Neutrophil (primary cell): ENCODE data around the gene HPDL.

Source experiments
- H3K27ac ChIP-seq: fragments of 200-600 bp; sonication (generic); 2 replicates; pipeline ENCODE4 v1.5.1; 2016; ENCODE audit warnings: mild to moderate bottlenecking, moderate library complexity
- H3K27me3 ChIP-seq: fragments of 200-600 bp; sonication (generic); 2 replicates; pipeline ENCODE4 v1.6.0; 2016; ENCODE audit warnings: mild to moderate bottlenecking
- H3K36me3 ChIP-seq: fragments of 200-600 bp; sonication (generic); 2 replicates; pipeline ENCODE4 v1.5.1; 2017
- H3K4me1 ChIP-seq, 2 experiments: fragments of 200-600 bp in 1 of 2; sonication (generic) in 1 of 2; 1 replicate in 1 of 2; 2 replicates in 1 of 2; pipeline versions ENCODE4 v1.5.1 to v1.6.1; 2013 to 2016; ENCODE audit warnings: low read depth in 1 of 2, low read length in 1 of 2, mild to moderate bottlenecking in 1 of 2, moderate library complexity in 1 of 2; ENCODE audit not compliant: control insufficient read depth in 1 of 2, insufficient read depth in 1 of 2
- H3K4me3 ChIP-seq, 2 experiments: fragments of 200-600 bp in 1 of 2; sonication (generic) in 1 of 2; 1 replicate in 1 of 2; 2 replicates in 1 of 2; pipeline ENCODE4 v1.5.1; 2013 to 2016; ENCODE audit warnings: low read depth in 1 of 2, low read length in 1 of 2, mild to moderate bottlenecking in 1 of 2, moderate library complexity in 1 of 2
- H3K9me3 ChIP-seq: fragments of 200-600 bp; sonication (generic); 2 replicates; pipeline ENCODE4 v1.5.1; 2016
- TF ChIP-seq, protein P1 (sequence below): fragments of 200-600 bp; sonication (generic); IDR thresholded peaks from 2 replicates; pipeline ENCODE4 v1.5.1; 2016; ENCODE audit warnings: antibody characterized with exemption

HPDL gene

DNA sequence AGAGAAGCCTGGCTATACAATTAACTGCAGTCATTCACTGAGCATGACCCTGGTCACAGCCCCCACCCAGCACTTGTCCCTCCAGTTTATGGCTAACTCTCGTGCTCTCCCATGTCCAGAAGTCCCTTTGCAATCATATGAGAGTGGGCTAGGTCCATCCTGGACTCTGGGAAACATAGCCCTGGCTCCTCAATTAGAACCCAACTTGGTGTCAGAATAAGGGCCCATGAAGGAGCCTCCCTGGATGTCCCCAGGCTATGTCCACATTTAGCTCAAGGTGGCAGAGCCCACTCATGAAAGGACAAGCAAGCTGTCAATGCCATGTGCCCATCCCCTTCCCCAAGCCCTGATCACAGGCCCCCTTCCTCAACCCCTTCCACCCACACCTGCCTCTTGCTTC is 27.4 kb upstream of the HPDL start:
- peaks cover 9 to 13% of the 10 kb centered on the region in 2 experiments for H3K4me1 ChIP-seq
- H3K27me3 ChIP-seq, result no peaks in the 10 kb centered on the region
- H3K36me3 ChIP-seq, result no peaks in the 10 kb centered on the region
- H3K9me3 ChIP-seq, result no peaks in the 10 kb centered on the region
- TF ChIP-seq, protein P1, sequence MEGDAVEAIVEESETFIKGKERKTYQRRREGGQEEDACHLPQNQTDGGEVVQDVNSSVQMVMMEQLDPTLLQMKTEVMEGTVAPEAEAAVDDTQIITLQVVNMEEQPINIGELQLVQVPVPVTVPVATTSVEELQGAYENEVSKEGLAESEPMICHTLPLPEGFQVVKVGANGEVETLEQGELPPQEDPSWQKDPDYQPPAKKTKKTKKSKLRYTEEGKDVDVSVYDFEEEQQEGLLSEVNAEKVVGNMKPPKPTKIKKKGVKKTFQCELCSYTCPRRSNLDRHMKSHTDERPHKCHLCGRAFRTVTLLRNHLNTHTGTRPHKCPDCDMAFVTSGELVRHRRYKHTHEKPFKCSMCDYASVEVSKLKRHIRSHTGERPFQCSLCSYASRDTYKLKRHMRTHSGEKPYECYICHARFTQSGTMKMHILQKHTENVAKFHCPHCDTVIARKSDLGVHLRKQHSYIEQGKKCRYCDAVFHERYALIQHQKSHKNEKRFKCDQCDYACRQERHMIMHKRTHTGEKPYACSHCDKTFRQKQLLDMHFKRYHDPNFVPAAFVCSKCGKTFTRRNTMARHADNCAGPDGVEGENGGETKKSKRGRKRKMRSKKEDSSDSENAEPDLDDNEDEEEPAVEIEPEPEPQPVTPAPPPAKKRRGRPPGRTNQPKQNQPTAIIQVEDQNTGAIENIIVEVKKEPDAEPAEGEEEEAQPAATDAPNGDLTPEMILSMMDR, result no peak
- H3K4me3 ChIP-seq, result no peak overlapping the region
- no peak overlapping the region for H3K27ac ChIP-seq

DNA sequence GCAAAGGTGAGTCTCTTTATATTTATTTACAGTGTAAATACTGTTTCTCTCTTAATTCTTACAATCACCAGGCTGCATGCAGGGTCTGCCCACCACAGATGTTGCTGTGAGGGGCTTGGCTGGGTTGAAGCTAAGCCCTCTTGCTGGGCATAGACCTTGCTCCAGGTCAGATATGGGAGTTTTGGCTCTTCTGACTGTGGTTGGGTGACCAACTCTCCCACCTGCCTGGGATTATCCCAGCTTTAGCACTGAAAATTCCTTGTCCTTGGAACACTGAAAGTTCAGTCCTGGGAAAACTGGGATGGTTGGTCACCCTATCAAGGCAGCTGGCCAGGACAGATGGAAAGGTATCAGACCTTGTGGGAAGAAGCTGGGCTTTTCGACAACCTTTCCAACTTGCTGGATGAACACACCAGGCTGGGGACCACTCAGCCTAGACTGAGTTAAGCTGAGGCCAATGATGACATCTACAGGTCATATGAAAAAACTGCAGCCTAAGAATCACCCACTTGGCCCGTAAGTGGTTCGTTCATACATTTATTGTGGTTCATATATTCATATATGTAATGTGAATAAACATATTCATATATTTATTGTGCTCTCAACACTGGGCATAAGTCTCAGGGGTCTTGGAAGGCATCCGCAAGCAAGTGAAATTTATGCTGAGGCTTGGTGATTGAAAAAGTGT is 26.6 kb upstream of the HPDL start:
- Histone ChIP-seq H3K9me3 (no peaks in the 10 kb centered on the region), H3K4me3 (no peak overlapping the region), H3K27me3 (no peaks in the 10 kb centered on the region), H3K27ac (no peak overlapping the region), H3K36me3 (no peaks in the 10 kb centered on the region), H3K4me1 (peaks cover 12 to 17% of the 10 kb centered on the region in 2 experiments)
- TF ChIP-seq, protein P1, result peak; percentile 25

DNA sequence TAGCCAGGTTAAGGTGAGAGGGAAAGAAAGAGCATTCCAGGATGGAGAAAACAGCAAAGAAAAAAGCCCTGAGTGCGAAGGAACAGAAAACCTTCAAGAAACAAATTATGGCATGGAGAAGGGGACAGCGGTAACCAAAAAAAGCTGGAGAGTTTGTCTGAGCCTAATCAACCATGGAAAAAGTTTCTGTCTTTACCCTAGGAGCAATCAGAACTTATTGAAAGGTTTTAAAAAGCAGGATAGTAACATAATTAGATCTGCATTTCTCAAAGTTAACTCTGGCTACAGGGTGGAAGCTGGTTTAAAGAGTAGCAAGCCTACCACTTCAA is 26.1 kb upstream of the HPDL start:
- H3K4me3 ChIP-seq, result no peak overlapping the region
- H3K9me3 ChIP-seq, result no peaks in the 10 kb centered on the region
- no peaks in the 10 kb centered on the region for H3K27me3 ChIP-seq
- no peak overlapping the region for H3K27ac ChIP-seq
- TF ChIP-seq, protein P1, result no peak
- H3K36me3 ChIP-seq, result no peaks in the 10 kb centered on the region
- peaks cover 12 to 17% of the 10 kb centered on the region in 2 experiments for H3K4me1 ChIP-seq

DNA sequence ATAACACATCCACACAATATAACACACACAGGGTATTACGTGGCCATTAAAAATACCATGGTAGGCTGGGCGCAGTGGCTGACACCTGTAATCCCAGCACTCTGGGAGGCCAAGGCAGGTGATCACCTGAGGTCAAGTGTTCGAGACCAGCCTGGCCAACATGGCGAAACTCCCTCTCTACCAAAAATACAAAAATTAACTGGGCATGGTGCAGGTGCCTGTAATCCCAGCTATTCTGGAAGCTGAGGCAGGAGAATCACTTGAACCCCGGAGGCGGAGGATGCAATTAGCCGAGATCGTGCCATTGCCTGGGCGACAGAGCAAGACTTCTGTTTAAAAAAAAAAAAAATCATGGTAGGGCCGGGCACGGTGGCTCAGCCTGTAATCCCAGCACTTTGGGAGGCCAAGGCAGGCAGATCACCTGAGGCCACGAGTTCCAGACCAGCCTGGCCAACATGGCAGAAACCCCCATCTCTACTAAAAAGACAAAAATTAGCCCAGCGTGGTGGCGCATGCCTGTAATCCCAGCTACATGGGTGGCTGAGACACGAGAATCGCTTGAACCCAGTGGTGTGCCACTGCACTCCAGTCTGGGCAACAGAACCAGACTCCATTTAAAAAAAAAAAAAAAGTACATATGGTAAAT is 24.1 kb upstream of the HPDL start:
- TF ChIP-seq, protein P1, result no peak
- no peaks in the 10 kb centered on the region for H3K36me3 ChIP-seq
- H3K27me3 ChIP-seq, result no peaks in the 10 kb centered on the region
- H3K9me3 ChIP-seq, result no peaks in the 10 kb centered on the region
- peak overlapping the region; percentile 87 to 97 for H3K4me3 ChIP-seq
- H3K4me1 ChIP-seq, result peaks cover 12 to 17% of the 10 kb centered on the region in 2 experiments
- H3K27ac ChIP-seq, result peak overlapping the region; percentile 84

DNA sequence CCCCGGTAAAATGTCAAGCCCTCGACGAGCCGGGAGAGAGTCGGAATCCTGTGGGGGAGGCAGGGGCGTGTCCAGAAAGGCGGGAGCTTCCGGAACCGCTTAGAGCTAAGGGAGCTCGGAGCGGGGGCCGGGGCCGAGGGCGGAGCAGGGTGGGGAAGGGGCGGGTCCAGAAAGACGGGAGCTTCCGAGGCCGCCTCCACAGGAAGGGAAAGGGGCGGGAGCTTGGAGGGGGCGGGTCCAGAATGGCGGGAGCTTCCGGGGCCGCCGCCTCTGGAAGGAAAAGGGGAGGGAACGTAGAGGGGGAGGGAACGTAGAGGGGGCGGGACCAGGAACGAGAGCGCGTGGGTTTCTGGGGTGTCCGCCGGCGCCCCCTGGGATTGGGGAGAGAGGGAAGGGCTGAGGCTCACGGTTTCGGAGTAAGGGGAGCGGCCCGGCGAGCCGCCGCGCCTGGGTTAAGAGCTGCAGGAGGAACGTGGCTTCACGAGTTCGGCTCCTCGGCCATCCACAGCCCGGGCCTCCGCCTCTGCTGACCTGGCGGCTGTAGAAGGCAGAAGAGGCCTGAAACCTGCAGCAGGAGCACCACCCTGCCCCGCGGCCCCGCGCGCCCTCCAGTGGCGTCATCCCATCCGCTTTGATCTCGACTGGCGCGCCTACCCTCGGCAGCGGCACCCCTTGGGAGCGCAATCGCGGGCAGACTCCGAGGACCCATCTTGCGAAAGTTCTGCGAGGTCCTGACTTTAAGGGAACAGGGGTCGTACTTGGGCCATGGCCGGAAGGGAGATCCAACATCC is 23.0 kb upstream of the HPDL start:
- TF ChIP-seq, protein P1, result no peak
- H3K36me3 ChIP-seq, result no peaks in the 10 kb centered on the region
- peak overlapping the region; percentile 87 to 97 for H3K4me3 ChIP-seq
- peak overlapping the region; percentile 84 for H3K27ac ChIP-seq
- H3K4me1 ChIP-seq, result peaks cover 12 to 17% of the 10 kb centered on the region in 2 experiments
- no peaks in the 10 kb centered on the region for H3K27me3 ChIP-seq
- no peaks in the 10 kb centered on the region for H3K9me3 ChIP-seq
